HCT116 (cell line): ENCODE data around the gene ZNF223. TPM values are rescaled to one million over a fixed set of nuclear protein-coding genes. Genes with fewer than 3 reads are reported as not detected.

Experiments used
- ATAC-seq: fragments of 200-7000 bp; cut with Tn5 transposase; 2 replicates; pipeline ENCODE4 v1.9.1; 2020; ENCODE audit warnings: mild to moderate bottlenecking, moderate library complexity
- BruUV-seq: library from RNA; stranded (reverse); fragments of 400-500 nt; replicated peaks from 2 replicates; lab custom pipeline; 2021; lab: Mats Ljungman, UMichigan
- CTCF ChIA-PET: fragments of 300-600 bp; sonication (Branson Sonifier 250); formaldehyde crosslinking; loops from one replicate; lab custom pipeline; 2021; ENCODE audit warnings: antibody characterized with exemption; lab: Charles Lee
- POLR2A ChIA-PET: fragments of 300-600, 350-600 bp; sonication (Branson Sonifier 250); formaldehyde crosslinking; loops from one replicate; lab custom pipeline; 2021; ENCODE audit warnings: antibody characterized with exemption; lab: Charles Lee
- RAD21 ChIA-PET, 2 experiments: fragments of 300-600 bp; sonication (Branson Sonifier 250); formaldehyde crosslinking; loops; one replicate each; lab custom pipeline; 2023; ENCODE audit warnings: low total read pairs in 2 of 2; ENCODE audit not compliant: uncharacterized antibody in 2 of 2, unreplicated experiment in 2 of 2, low non-redundant PET in 1 of 2; lab: Charles Lee
- DNase-seq: peaks from one replicate; pipeline ENCODE4 v3.0.0-alpha.2; 2010; ENCODE audit warnings: low read depth, low spot score
- H2AFZ ChIP-seq: fragments of 200-600 bp; shearing (Covaris generic), sonication (generic); 2 replicates; pipeline ENCODE4 v1.6.1; 2017; ENCODE audit warnings: low read depth, mixed run types, mixed read lengths, antibody characterized with exemption, low read length; ENCODE audit not compliant: poor library complexity, severe bottlenecking
- H3K27ac ChIP-seq: 2 replicates; pipeline ENCODE4 v1.5.1; 2012; ENCODE audit warnings: low read depth, low read length
- H3K27me3 ChIP-seq: fragments of 200-600 bp; sonication (generic); 2 replicates; pipeline ENCODE4 v1.6.1; 2016; ENCODE audit warnings: mixed run types, low read length, mixed read lengths; ENCODE audit not compliant: insufficient read depth
- H3K36me3 ChIP-seq, 2 experiments: fragments of 200-500 bp in 1 of 2; fragments of 200-600 bp in 1 of 2; sonication (Bioruptor generic) in 1 of 2; sonication (generic) in 1 of 2; 2 replicates each; pipeline versions ENCODE4 v1.5.1 to v1.6.1; 2014 to 2016; ENCODE audit warnings: low read length in 2 of 2, inconsistent platforms in 1 of 2, mixed read lengths in 1 of 2, mixed run types in 1 of 2; ENCODE audit not compliant: insufficient read depth in 2 of 2, control insufficient read depth in 1 of 2
- H3K4me1 ChIP-seq, 2 experiments: fragments of 200-600 bp in 1 of 2; sonication (generic) in 1 of 2; 2 replicates each; pipeline versions ENCODE4 v1.5.1 to v1.6.1; 2012 to 2017; ENCODE audit warnings: low read length in 2 of 2, inconsistent platforms in 1 of 2, mild to moderate bottlenecking in 1 of 2, mixed read lengths in 1 of 2, mixed run types in 1 of 2, moderate library complexity in 1 of 2; ENCODE audit not compliant: insufficient read depth in 2 of 2, control insufficient read depth in 1 of 2
- H3K4me2 ChIP-seq: fragments of 200-600 bp; sonication (generic); 2 replicates; pipeline ENCODE4 v1.6.1; 2017; ENCODE audit warnings: mixed run types, low read length, mixed read lengths
- H3K4me3 ChIP-seq, 2 experiments: fragments of 200-600 bp in 1 of 2; sonication (generic) in 1 of 2; replicated peaks in 1 of 2; 2 replicates each; pipeline ENCODE4 v1.5.1; 2011 to 2016; ENCODE audit warnings: low read length in 2 of 2, control low read depth in 1 of 2, low read depth in 1 of 2, mild to moderate bottlenecking in 1 of 2, mixed read lengths in 1 of 2, mixed run types in 1 of 2
- H3K79me2 ChIP-seq: fragments of 200-600 bp; sonication (generic); 2 replicates; pipeline ENCODE4 v1.6.1; 2017; ENCODE audit warnings: mild to moderate bottlenecking, mixed run types, low read length, moderate library complexity, mixed read lengths; ENCODE audit not compliant: insufficient read depth
- H3K9ac ChIP-seq: fragments of 200-600 bp; sonication (generic); 2 replicates; pipeline ENCODE4 v1.6.1; 2016; ENCODE audit warnings: low read length, mixed read lengths
- H3K9me2 ChIP-seq: fragments of 200-600 bp; sonication (generic), shearing (Covaris generic); 2 replicates; pipeline ENCODE4 v1.6.1; 2017; ENCODE audit warnings: mixed run types, mild to moderate bottlenecking, moderate library complexity; ENCODE audit not compliant: insufficient read depth
- H3K9me3 ChIP-seq, 2 experiments: fragments of 200-500 bp in 1 of 2; fragments of 200-600 bp in 1 of 2; sonication (Bioruptor generic) in 1 of 2; sonication (generic) in 1 of 2; 2 replicates each; pipeline ENCODE4 v1.6.1; 2014 to 2017; ENCODE audit warnings: low read length in 2 of 2, mixed read lengths in 2 of 2, inconsistent platforms in 1 of 2, low read depth in 1 of 2, mild to moderate bottlenecking in 1 of 2, mixed run types in 1 of 2, moderate library complexity in 1 of 2; ENCODE audit not compliant: control insufficient read depth in 1 of 2, insufficient read depth in 1 of 2
- H4K20me1 ChIP-seq: fragments of 200-600 bp; sonication (generic), shearing (Covaris generic); 2 replicates; pipeline ENCODE4 v1.6.1; 2017; ENCODE audit warnings: mixed run types, mild to moderate bottlenecking, moderate library complexity; ENCODE audit not compliant: insufficient read depth
- FOSL1 ChIP-seq: IDR thresholded peaks from 2 replicates; pipeline ENCODE4 v1.6.1; 2012; ENCODE audit warnings: low read depth
- JUND ChIP-seq: IDR thresholded peaks from 2 replicates; pipeline ENCODE4 v1.6.1; 2012
- SP1 ChIP-seq: IDR thresholded peaks from 2 replicates; pipeline ENCODE4 v1.6.1; 2012; ENCODE audit warnings: low read depth
- SRF ChIP-seq: IDR thresholded peaks from 2 replicates; pipeline ENCODE4 v1.6.1; 2012; ENCODE audit warnings: low read depth
- YY1 ChIP-seq: IDR thresholded peaks from 2 replicates; pipeline ENCODE4 v1.6.1; 2011; ENCODE audit warnings: low read length, low read depth, moderate library complexity, mild to moderate bottlenecking; ENCODE audit not compliant: insufficient replicate concordance; ENCODE audit errors: extremely low read depth
- ZNF274 ChIP-seq: fragments of 200-500 bp; sonication (Bioruptor generic); IDR thresholded peaks from 2 replicates; pipeline ENCODE4 v1.6.1; 2014; ENCODE audit warnings: mild to moderate bottlenecking, low read depth, low read length, inconsistent platforms
- intact Hi-C: fragments of 100-400 bp; cut with micrococcal nuclease; formaldehyde crosslinking; loops from 2 replicates; pipeline ENCODE4 v1.10.0; 2022
- total RNA-seq: library from RNA; stranded (reverse); gene quantifications from one replicate; pipeline ENCODE4 v1.2.1, GENCODE V29; 2021; ENCODE audit not compliant: unreplicated experiment
- TF ChIP-seq, protein P1 (sequence below), 3 experiments: fragments of 200-600 bp in 1 of 3; sonication (generic) in 1 of 3; IDR thresholded peaks in 2 of 3; conservative IDR thresholded peaks in 1 of 3; 2 replicates each; pipeline ENCODE4 v1.5.1; 2012 to 2017; ENCODE audit warnings: low read depth in 2 of 3, low read length in 2 of 3, antibody characterized with exemption in 1 of 3, borderline replicate concordance in 1 of 3, control low read depth in 1 of 3, mild to moderate bottlenecking in 1 of 3, mixed read lengths in 1 of 3, mixed run types in 1 of 3, moderate library complexity in 1 of 3; ENCODE audit not compliant: insufficient read depth in 1 of 3

Gene ZNF223
- total RNA-seq, 1 experiment from 2014 or later = 0.27 TPM

DNA sequence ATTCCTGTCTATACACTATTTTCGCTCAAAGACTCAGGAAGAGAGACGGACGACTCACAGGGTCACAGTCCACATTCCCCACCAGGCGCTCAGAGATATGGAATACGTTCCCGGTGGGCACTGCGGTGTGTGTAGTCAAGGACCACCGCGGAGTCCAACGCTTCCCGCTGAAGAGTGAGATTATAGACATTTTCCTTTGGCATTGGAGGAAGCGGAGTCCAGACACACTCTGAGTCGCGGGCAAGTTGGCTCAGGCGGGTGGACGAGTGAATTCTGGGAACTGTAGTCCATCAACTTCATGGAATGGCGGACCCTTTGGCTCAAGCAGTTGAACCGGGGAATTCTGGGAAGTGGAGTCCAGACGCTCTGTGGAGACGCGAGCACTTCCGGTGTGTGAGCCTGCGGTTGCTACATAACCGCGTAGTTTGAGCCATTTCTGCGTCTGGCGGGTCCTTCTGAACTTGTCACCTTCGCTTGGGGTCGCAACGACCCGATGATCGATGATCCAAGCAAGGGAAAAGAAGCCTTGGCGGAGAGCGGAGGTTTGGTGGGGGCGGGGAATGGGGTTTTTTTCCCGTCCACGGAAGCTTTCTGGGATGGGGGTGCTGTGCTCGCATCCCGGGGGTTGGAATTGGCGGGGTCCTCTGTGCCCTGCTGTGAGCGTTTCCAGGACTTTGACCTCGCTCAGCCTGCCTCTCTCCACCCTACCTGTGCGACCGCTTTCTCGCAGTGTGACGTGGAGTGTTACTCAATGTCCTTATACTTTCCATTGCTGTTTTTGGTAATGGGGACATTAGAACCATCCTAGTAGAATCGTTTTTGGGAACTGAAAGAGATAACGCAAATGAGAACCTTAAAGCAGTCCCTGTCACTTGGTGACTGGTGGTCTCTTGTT, 49.0 kb upstream of the ZNF223 start, which contains the start of gene ZNF230 (continued):
- TF ChIP-seq, protein P1, sequence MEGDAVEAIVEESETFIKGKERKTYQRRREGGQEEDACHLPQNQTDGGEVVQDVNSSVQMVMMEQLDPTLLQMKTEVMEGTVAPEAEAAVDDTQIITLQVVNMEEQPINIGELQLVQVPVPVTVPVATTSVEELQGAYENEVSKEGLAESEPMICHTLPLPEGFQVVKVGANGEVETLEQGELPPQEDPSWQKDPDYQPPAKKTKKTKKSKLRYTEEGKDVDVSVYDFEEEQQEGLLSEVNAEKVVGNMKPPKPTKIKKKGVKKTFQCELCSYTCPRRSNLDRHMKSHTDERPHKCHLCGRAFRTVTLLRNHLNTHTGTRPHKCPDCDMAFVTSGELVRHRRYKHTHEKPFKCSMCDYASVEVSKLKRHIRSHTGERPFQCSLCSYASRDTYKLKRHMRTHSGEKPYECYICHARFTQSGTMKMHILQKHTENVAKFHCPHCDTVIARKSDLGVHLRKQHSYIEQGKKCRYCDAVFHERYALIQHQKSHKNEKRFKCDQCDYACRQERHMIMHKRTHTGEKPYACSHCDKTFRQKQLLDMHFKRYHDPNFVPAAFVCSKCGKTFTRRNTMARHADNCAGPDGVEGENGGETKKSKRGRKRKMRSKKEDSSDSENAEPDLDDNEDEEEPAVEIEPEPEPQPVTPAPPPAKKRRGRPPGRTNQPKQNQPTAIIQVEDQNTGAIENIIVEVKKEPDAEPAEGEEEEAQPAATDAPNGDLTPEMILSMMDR (IDR thresholded peaks at IDR 0.05 in 2 of 3, conservative IDR thresholded peaks at IDR 0.05 in 1 of 3; ENCODE audit: borderline replicate concordance in 1 of 3, insufficient read depth in 1 of 3, low read depth in 2 of 3, low read length in 2 of 3) = no peak

DNA sequence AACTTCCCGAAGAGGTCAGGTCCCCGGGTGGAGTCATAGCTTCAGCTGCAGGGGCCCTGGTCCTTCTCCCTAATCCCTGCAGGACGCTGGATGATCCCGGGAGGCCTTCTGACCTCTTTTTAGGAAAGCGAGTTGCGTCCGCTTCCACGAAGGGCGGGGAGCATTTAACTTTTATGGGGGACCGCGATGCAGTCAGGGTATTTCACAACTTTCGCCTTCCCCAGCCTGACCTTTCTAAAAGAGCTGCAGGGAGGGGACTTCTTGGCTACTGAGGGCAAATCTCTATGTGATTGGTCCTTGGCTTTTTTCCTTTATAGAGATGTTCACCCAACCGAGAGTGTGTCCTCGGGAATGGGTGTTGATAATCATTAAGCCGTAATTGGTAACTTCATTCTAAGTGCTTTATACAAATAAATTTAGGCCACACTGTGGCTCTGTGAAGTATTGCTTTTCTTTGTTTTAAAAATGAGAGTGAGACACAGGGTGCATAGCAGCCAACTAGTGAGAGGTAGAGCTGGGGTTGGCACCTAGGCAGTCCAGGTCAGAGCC, 48.3 kb upstream of the ZNF223 start:
- no TSS peak for BruUV-seq
- Histone ChIP-seq H3K9me3 (no peaks in the 10 kb centered on the region; a peak in 1 of 4 replicates), H4K20me1 (no peaks in the 10 kb centered on the region), H3K9ac (peak overlapping the region; percentile 51), H3K4me3 (peak overlapping the region; percentile 86 to 88), H3K79me2 (no peaks in the 10 kb centered on the region; the same call in 1 of the 2 replicates), H3K9me2 (no peaks in the 10 kb centered on the region), H3K27ac (no peak overlapping the region), H3K4me1 (peaks cover 0 to 13% of the 10 kb centered on the region in 2 experiments; a peak in 2 of 4 replicates), H2AFZ (peak overlapping the region; percentile 65)
- POLR2A ChIA-PET = no interaction called here
- DNase-seq = no peak
- RAD21 ChIA-PET = no interaction called here
- intact Hi-C loops = loop anchor here (2.0 kb wide), 1 partner anchor 91 kb away; the partner anchor contains the start of gene ZNF224
- CTCF ChIA-PET = no interaction called here
- TF ChIP-seq SP1 (no peak), JUND (no peak), SRF (no peak), YY1 (no peak), ZNF274 (no peak), FOSL1 (no peak)
- TF ChIP-seq, all 23 proteins: peak for 0
- peak; percentile 35 for ATAC-seq
- no peaks in the 10 kb centered on the region for H3K27me3 ChIP-seq
- peaks cover 0 to 1% of the 10 kb centered on the region in 2 experiments; a peak in 1 of 4 replicates for H3K36me3 ChIP-seq
- H3K4me2 ChIP-seq = peak overlapping the region; percentile 93
